BJ (cell line): ENCODE data around the gene C1GALT1. TPM values are rescaled to one million over a fixed set of nuclear protein-coding genes. Genes with fewer than 3 reads are reported as not detected.

Source experiments
- CTCF ChIA-PET: fragments of 350-600 bp; formaldehyde crosslinking; extraction: SDS; loops from one replicate; lab custom pipeline; 2021; ENCODE audit warnings: antibody characterized with exemption, inconsistent platforms; lab: Yijun Ruan, JAX
- POLR2A ChIA-PET: fragments of 300-600 bp; sonication (Branson Sonifier 250); formaldehyde crosslinking; extraction: SDS; loops from one replicate; lab custom pipeline; 2021; ENCODE audit warnings: antibody characterized with exemption; lab: Charles Lee
- DNase-seq: peaks from one replicate; pipeline ENCODE4 v3.0.0-alpha.2; 2011; ENCODE audit warnings: low read depth
- H3K27me3 ChIP-seq: 2 replicates; pipeline ENCODE4 v1.6.0; 2011; ENCODE audit warnings: low read length; ENCODE audit not compliant: control insufficient read depth, insufficient read depth
- H3K36me3 ChIP-seq: 2 replicates; pipeline ENCODE4 v1.5.1; 2011; ENCODE audit warnings: low read length; ENCODE audit not compliant: control insufficient read depth, insufficient read depth
- H3K4me3 ChIP-seq: 2 replicates; pipeline ENCODE4 v1.5.1; 2011; ENCODE audit warnings: low read depth, mild to moderate bottlenecking, control low read depth, low read length
- CTCF ChIP-seq: IDR thresholded peaks from 2 replicates; pipeline ENCODE4 v1.5.1; 2011; ENCODE audit warnings: low read depth, mild to moderate bottlenecking, control low read depth, inconsistent platforms, low read length, moderate library complexity; ENCODE audit not compliant: insufficient read depth
- polyA plus RNA-seq: library from polyadenylated mRNA; depleted of rRNA; stranded (reverse); fragments of >200 nt; gene quantifications from 2 replicates; pipeline ENCODE4 v1.2.3, GENCODE V29; 2011

C1GALT1 gene
- polyA plus RNA-seq, 1 experiment, result 7.9 TPM

DNA sequence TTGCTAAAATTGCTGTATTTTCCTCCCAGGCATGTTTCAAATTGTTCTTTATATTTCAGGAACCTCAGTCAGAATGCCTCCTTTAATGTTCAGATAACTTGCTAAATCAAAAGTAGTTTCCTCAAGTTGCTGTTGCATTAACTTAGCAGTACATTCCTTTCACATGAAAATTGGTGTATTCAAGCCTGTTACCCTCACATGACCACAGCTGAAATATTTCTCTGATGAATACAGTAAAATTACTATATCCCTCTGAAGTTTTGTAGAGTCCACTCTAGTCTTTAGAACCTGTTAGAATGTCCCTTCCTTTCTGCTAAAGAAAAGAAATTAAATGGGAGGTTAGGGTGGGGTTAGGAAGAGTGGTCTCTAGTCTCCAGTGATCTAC, 24.5 kb upstream of the C1GALT1 start:
- POLR2A ChIA-PET, result no interaction called here
- no peak for TF ChIP-seq CTCF
- Histone ChIP-seq H3K36me3 (no peaks in the 10 kb centered on the region), H3K4me3 (peak overlapping the region; percentile 28), H3K27me3 (no peaks in the 10 kb centered on the region)
- peak; percentile 40 for DNase-seq
- CTCF ChIA-PET, result interaction anchor here (0.7 to 1.5 kb wide), 2 partner anchors 10 to 15 kb away, joined by 3 to 4 read pairs; no protein-coding TSS in a partner anchor

- ChIA-PET POLR2A (no interaction called here), CTCF (interaction anchor here (0.6 kb wide), 1 partner anchor 265 kb away, joined by 3 read pairs; no protein-coding TSS in a partner anchor)
- TF ChIP-seq CTCF, result no peak
- DNase-seq, result no peak
- Histone ChIP-seq H3K4me3 (no peak overlapping the region), H3K27me3 (no peaks in the 10 kb centered on the region), H3K36me3 (no peaks in the 10 kb centered on the region)
These were observed 23.2 kb upstream of the C1GALT1 start for GRCh38 chr7:7159063-7159658.

GRCh38 chr7:7164591-7164990, 17.8 kb upstream of the C1GALT1 start:
- CTCF ChIA-PET, result no interaction called here
- Histone ChIP-seq H3K27me3 (no peaks in the 10 kb centered on the region), H3K4me3 (no peak overlapping the region), H3K36me3 (no peaks in the 10 kb centered on the region)
- TF ChIP-seq CTCF, result no peak
- DNase-seq, result no peak
- POLR2A ChIA-PET, result no interaction called here

GRCh38 chr7:7165372-7165771, 17.0 kb upstream of the C1GALT1 start:
- no peaks in the 10 kb centered on the region for H3K27me3 ChIP-seq
- no peaks in the 10 kb centered on the region for H3K36me3 ChIP-seq
- POLR2A ChIA-PET, result interaction anchor here (0.6 kb wide), 1 partner anchor 68 kb away, joined by 3 read pairs; no protein-coding TSS in a partner anchor
- no peak for DNase-seq
- TF ChIP-seq CTCF, result no peak
- CTCF ChIA-PET, result no interaction called here
- H3K4me3 ChIP-seq, result no peak overlapping the region

- Histone ChIP-seq H3K36me3 (no peaks in the 10 kb centered on the region), H3K4me3 (no peak overlapping the region), H3K27me3 (no peaks in the 10 kb centered on the region)
- TF ChIP-seq CTCF, result no peak
- no peak for DNase-seq
- CTCF ChIA-PET, result interaction anchor here (1.3 kb wide), 1 partner anchor 9 kb away, joined by 4 read pairs; no protein-coding TSS in a partner anchor
- POLR2A ChIA-PET, result no interaction called here
These were observed 16.0 kb upstream of the C1GALT1 start for GRCh38 chr7:7166318-7166717.
